ENCODE results near the gene TNFRSF11A.
A peak's percentile ranks its signal among the peaks of the same experiment; 100 is the strongest.

TNFRSF11A gene

DNA sequence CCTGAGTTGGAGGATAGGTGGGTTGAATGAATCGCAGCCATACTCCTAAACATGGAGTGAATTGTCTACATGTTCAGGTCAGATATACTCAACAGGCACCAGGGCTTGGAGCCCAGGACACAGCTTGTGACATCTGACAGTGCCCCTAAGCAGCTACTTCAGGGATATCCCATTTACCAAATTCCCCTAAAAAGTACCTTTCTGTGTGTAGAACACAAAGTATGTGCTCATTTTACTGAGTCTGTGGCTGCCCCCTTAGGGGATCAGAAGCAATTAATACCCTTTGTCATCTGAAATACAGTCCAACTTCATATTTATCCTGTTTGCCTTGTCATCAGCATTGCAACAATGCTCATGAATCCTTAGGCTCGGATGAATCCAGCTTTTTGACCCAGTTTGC, 20.8 kb downstream of the TNFRSF11A start:
- no peak for DNase-seq

DNA sequence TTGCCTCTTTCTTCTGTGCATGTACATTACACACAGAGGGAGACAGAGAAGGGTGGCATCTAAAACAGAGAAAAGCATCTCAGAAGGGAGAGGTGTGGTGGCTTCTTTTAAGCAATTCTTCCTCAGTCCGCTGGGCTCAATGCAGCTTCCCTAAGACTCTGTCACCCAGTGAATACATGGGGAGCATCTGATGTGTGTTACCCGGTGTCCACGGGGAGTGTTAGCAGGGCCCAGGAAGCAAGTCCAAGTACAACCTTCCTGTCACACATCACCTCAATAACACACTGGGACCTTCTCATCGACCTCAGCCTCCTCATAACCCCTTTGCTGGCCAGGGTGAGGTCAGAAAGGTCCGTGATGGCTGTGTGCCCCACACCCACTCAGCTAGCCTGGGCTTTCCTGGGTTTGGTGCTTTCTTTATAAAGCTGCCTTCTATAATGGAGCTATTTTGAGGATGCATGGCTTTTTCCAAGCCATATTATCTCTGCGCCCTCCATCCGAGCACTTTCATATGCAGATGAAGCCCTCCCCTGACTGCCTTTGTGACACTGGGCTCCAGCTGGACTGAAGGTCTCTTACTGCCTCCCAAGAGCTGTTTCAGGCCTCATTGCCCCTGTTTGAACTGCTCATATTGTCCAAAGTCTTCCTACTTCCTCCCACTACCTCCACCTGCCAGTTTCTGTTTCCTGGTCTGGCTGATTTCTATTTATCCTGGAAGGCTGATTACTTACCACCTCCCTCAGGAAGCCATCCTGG, 21.4 kb downstream of the TNFRSF11A start:
- DNase-seq: no peak

DNA sequence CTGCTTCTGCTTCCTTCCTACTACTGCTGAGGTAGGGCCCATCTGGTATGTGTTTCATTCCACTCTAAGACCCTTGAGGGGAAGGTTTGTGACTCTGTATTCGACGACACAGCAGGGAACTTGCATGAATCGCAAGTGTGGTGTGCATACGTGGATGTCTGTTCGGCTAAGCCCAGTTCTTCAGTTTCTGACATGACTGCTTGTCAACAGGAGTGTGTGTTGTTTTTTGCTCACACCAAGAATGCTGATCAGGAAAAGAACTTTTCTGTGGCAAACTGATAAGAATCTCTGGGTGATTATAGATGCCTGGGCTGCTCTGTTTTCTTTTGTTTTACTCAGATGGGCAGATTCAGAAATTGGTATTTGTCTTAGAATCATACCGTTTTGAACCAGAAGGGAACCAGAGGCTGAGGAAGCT, 22.0 kb downstream of the TNFRSF11A start:
- DNase-seq: no peak

DNA sequence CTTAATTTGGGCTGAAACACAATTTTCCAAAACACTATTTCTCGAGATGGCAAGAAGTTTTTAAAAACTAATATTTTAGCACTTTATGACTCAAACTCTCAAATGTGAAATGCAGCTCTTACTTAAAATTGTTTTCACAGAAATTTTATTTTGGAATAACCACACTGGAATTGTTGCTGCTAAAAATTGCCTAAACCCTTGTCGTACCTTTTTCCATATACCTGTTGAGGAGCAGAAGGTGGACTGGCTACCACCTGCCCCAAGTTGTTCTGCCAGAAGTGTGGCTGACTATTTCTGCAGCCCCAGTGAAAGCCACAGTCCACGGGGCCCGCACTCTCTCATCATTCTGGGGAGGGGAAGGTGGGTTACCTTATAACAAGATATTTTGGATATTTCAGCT, 23.4 kb downstream of the TNFRSF11A start:
- no peak for DNase-seq

DNA sequence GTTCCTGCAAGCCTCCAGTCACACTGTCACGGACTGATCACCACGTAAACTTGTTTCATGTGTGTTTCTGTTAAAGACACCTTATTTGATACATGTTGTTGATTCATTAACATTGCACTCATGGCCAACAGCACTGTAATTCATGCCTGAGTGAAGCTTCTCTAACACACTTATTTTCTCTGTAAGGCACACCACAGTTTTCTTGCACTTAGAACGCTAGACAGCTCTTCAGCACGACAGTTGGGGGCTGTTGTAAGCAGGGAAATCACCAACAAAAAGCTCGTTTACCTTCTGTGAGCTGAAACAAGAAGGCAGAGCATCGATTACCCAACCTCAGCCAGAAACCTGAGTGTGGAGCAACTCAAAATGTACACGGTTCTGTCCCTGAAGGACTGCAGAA, 28.1 kb downstream of the TNFRSF11A start:
- DNase-seq: no peak

DNA sequence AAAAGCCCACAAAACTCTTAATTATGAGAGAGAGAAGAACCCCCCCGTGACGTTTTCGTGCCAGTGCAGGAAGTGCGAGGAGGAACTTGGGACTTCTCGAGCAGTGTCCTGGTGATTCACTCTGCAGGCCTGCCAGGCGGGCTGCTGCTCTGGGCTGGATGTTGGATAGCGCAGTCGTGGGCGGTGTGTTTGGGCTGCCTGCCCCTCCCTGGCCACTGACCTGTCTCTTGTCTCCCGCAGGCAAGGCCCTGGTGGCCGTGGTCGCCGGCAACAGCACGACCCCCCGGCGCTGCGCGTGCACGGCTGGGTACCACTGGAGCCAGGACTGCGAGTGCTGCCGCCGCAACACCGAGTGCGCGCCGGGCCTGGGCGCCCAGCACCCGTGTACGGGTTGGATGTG, 29.0 kb downstream of the TNFRSF11A start:
- DNase-seq: no peak

DNA sequence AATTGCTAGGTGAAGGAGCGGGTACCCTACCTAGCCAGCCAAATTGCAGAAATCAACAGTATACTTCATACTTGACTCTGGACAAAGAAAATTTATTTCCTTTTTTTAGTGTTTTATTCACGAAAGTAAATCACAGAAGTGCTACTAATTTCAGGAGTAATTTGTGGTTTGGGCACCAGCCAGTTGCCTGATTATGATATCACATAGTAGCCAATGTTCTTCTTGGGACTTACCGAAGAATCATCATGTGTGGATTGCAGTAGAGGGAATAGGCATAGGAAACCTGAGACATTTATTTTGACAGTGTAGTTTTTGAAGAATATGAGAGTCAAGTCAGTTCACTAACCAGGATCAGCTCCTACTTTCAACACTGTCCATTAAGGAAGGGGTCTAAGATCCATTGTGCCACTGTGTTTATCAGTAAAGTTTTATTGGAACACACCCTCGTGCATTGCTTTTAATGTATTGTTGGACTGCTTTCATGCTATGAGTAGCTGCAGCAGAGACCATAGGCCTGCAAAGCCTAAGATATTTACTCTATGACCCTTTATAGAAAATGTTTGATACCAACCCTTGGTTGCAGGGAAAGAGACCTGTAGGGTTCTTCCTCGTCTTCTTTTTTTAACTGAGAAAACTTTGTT, 32.1 kb downstream of the TNFRSF11A start:
- no peak for DNase-seq

DNA sequence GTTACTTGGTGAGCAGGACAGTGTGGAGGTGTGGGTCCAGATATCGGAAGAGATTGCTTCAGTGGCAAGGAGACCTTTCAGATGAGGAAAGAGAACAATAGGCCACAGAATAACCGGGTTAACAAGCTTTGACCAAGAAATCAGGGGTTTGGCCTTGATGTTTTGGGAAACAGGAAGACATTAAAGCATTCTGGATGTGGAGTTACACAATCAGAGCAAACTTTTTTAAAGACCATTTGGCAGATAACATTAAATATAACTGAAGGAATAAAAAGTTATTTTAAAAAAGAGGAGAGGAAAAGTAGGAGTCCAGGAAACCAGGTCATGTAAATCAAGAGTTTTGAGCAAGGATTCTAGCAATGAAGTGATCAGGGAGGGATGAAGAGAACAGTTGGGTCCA, 35.7 kb downstream of the TNFRSF11A start:
- DNase-seq: no peak

DNA sequence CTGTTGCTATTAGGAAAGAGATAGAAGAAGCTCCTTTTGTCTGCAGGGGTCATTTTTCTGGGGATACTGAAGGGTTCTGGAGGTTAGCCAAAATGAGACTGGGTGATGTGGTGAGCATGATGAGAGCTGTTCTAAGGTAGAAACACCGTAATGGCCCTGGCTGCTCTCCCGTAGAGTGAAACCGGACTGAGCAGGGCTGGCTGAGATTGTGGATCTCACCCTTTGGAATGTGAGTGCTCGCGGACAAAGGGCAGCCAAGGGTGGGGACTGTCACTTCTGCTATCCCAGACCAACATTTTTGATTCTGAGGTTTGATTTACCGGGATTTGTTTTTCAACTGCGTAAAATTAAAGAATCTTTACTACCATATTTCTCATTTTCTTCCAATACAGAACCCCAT, 36.2 kb downstream of the TNFRSF11A start:
- no peak for DNase-seq

DNA sequence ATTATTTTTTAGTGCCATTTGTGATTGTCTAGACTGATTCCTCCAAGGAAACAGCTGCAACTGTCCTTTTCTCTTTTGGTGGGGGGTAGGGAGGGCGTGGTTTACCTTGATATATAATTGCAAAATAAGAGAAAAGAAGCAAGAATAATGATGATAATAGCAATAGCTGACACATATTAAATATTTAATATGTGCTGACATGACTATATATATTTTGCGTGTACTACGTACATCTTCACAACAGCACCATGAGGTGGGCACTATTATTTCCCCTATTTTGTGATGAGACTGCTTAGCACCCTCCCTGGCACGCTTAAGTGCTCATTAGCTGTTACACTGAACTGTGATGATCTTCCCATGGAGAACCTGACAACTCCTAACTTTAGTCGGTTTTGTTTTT, 39.4 kb downstream of the TNFRSF11A start:
- DNase-seq: no peak

DNA sequence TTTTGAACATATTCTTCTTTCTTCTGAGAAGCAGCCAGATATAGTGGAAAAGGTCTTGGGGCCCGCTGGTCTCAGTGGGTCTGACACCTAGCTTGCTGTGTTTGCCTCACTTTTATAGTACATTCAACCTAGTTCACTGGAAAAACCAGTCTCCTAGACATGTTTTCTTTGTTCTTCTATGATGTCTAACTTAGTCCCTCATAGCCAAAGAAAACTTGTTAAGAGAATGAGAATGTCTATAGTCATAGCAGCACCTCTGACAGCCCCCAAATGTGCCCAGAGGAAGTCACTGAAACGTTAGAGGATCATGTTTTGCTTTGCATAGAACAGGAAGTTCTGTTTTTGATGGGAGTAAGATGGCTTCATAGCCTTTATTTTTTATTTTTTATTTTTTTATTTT, 40.3 kb downstream of the TNFRSF11A start:
- no peak for DNase-seq

DNA sequence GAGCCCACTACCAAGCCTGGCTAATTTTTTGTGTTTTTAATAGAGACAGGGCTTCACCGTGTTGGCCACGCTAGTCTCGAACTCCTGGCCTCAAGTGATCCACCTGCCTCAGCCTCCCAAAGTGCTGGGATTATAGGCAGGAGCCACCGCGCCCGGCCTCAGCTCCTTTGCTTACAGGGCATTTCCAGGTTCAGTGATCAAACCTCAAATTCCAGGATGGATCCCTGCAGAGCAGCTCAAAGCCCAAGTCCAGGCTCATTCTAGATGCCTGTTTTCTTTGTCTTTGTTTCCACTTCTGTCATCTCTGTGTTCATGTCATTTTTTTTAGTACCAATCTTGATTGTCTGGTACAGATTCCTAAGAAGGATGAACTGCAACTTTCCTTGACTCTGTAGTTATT, 41.9 kb downstream of the TNFRSF11A start:
- no peak for DNase-seq

DNA sequence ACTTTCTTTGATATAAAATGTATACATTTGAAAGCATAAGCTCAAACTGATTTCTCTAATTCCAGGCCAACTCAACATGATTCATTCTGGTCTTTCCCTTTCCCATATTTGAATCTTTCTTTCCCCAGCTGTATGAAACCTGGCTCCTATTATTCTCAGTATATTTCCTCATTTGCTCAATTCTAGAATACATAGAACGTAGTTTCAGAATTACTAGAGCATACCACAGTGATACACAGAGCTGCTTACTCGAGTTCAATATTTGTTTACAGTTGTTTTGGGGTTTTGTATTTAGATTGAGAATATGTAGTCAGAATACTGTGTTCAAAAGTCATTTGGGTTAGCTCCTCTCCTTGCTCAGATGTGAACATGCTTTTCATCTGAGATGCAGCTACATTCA, 43.0 kb downstream of the TNFRSF11A start:
- DNase-seq: no peak

DNA sequence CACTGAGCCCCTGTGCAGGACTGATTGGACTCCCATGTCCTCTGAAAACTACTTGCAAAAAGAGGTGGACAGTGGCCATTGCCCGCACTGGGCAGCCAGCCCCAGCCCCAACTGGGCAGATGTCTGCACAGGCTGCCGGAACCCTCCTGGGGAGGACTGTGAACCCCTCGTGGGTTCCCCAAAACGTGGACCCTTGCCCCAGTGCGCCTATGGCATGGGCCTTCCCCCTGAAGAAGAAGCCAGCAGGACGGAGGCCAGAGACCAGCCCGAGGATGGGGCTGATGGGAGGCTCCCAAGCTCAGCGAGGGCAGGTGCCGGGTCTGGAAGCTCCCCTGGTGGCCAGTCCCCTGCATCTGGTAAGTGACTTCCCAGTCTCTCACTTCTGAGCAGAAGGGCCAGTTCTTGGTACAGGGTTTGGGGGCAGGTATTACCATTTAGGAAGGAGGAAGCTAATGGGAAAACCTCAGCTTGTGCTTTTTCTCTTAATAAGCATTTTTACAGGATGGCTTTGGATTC, 44.1 kb downstream of the TNFRSF11A start:
- no peak for DNase-seq

DNA sequence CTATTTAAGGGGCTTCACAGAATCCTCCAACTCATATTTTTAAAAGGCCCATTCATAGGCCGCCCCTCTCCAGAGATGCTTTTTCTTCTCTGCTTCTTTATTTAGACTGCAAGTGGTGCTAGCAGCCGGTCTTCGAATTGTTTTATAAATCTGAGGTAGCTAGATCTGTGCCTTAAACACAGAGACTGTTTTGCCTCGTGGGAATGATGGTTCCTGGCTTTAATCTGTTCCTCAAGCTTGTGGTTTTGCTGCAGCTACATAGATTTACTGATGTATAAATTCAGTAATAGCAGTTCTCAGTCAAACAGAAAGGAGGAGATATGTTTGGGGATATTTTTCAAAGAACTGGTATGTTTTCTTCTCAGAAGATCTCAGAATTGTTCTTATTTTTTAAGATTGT, 45.3 kb downstream of the TNFRSF11A start:
- DNase-seq: no peak

DNA sequence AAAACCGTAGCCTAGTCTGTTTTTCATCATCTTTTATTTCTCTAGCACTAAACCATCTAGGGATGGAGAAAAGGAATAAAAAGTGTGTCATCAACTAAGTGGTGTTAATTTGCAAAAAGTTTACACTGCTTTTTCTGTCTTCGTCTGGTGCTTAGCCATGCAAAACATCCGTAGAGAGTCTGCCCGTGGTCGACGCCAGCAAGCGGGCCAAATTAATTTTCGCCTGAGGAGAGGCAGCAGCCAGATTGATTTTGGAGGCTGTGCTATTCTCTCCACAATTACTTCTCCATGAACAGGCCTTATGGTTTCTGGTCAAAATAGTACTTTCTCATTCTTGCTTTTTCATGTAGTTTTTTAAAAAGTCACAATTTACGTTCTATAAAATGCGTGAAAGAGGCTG, 46.3 kb downstream of the TNFRSF11A start:
- DNase-seq: peak; percentile 69

DNA sequence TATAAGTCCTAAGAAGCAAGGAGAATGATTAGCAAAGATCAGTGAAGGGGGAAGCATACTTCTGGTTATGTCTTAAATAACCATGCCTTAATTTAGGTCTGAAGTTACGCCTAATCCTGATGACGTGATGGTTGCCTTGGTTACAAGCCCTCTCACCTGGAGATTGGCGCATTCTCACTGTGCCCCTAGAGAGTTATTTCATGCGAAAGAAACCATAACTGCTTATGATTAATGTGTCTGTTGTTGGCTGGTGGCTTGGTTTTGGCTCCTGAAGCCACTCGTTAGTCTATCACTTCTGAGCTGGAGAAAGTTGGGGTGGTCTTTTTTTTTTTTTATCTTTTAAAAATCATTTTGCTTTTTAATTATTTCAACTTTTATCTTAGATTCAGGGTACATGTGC, 47.0 kb downstream of the TNFRSF11A start:
- DNase-seq: peak; percentile 80

DNA sequence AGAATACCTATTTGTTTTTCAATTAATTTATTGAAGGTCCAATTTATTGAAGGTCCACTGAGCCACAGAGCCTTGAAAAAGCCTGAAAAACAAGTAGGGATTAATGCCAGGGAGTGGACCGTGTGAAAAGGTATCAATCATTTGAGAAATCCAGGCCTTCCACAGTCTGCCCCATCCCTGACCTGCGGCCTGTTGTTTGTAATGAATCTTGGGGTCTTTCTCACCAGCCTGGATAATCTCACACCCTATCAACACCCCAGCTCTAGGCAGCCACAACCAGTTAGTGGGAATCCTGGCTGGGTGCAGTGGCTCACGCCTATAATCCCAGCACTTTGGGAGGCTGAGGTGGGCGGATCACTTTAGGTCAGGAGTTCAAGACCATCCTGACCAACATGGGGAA, 47.8 kb downstream of the TNFRSF11A start:
- DNase-seq: no peak

DNA sequence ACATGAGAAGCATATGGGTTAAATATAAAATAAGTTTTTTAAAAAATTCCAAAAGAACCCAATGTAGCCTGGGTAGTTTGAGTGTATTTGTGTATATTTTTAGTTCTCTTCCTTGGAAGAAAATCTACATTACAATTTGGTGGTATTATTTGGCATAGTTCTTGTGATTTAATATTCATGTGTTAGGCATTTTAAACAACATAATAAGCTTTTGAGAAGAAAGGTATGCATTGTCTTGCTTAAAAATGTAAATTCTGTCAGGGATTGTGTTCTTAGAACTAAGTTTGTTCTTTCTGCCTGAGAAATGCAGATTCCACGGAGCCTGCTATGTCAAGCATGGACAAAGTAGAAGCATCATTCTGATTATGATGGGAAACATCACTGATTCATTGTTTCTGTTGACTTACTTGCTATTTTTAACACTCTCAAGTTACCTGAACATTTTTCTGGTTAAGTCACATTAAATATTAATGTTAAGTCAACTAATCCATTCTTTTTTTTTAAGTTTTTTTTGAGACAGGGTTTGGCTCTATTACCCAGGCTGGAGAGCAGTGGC, 49.4 kb downstream of the TNFRSF11A start:
- DNase-seq: no peak

DNA sequence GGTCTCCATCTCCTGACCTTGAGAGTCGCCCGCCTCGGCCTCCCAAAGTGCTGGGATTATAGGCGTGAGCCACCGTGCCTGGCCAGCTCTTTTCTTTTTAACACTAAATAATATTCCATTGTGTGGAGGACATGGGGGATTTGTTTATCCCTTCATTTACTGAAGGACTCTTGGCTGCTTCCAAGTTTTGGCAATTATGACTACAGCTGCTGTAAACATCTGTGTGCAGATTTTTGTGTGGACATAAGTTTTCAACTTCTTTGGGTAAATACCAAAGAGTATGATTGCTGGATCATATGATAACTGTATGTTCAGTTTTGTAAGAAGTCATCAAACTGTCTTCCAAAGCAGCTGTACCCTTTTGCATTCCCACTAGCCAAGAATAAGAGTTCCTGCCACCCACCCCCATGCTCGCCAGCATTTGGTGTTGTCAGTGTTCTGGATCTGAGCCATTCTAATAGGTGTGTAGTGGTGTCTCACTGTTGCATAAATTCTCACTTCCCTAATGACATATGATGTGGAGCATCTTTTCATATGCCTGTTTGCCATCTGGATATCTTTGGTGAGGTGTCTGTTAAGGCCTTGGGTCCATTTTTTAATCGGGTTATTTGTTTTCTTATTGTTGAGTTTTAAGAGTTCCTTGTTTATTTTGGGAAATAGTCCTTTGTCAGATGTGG, 52.2 kb downstream of the TNFRSF11A start:
- peak; percentile 40 for DNase-seq

DNA sequence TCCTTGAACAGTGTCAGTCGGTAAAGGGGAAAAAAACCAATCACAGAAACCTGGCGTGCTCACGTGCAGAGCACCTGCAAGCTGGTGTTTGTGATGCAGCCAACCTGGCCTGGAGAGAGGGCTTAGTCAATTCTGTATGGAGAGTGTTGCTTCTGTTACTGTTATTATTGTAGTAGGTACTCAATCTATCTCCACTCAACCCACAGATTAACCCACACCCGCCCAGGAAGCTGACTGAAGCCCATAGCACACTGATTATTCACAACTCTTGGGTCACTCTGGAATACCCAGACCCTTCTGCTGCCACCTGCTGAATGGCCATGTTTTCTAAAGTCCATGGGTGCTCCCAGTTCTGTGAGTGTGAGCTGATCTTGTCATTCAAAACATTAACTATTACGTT, 53.9 kb downstream of the TNFRSF11A start:
- DNase-seq: no peak

DNA sequence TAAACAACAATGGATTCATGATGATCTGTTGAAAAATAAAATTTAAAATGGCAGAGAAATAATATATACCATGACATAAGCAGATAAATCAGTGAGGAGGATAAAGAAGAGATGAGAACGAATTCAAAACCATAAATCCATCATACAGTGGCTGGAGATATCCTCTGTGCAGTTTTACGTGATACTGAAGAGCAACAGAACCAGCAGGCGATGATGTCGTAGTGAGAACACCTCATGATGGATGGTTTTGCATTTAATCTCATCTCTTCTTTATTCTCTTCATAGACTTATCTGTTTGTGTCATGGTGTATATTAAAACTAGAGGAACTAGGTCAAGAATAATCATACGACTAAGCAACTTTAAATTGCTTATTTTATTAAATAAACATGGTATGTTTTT, 56.3 kb downstream of the TNFRSF11A start:
- DNase-seq: no peak

DNA sequence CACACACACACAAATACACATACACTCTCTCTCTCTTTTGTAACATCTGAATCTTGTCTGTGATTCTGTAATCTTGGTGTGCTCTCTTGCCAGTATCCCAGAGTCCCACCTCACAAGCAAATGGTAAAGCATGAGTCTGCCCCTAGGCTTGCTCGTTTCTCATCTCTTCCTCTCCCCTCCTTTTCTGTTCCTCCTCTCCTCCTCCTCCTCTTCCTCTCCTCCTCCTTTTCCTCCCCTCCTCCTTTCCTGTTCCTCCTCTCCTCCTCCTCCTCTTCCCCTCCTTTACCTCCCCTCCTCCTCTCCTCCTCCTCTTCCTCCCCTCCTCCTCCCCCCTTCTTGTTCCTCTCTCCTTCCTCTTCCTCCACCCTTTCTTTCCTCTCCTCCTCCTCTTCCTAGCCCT, 59.0 kb downstream of the TNFRSF11A start:
- DNase-seq: no peak

DNA sequence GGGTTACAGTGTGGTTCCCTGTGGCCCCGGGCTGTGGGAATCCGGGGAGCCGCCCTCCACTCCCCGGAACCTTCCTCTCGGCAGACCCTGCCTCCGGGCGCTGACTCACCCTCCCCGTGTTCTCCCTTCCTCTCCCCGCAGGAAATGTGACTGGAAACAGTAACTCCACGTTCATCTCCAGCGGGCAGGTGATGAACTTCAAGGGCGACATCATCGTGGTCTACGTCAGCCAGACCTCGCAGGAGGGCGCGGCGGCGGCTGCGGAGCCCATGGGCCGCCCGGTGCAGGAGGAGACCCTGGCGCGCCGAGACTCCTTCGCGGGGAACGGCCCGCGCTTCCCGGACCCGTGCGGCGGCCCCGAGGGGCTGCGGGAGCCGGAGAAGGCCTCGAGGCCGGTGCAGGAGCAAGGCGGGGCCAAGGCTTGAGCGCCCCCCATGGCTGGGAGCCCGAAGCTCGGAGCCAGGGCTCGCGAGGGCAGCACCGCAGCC, 59.5 kb downstream of the TNFRSF11A start:
- DNase-seq: no peak

Data from NCI-H446 treated with DMSO at 0.1 percent for 48 hours (cell line).